Tibial artery (tissue), 4 donors: ENCODE results near the gene PLA2G4C.

Experiments
- DNase-seq, 2 donors: peaks; one replicate each; pipeline ENCODE4 v3.0.0-alpha.2; 2019
- H3K27ac ChIP-seq, 2 donors: fragments of 200-600 bp; sonication (generic) in 1 of 2; 1 replicate in 1 of 2; 2 replicates in 1 of 2; pipeline ENCODE4 v1.5.1; 2018 to 2019; ENCODE audit warnings: mild to moderate bottlenecking in 1 of 2
- H3K27me3 ChIP-seq, 2 donors: fragments of 200-600 bp; sonication (generic) in 1 of 2; one replicate each; pipeline versions ENCODE4 v1.5.1 to v1.6.0; 2016 to 2019
- H3K36me3 ChIP-seq, 3 donors: fragments of 200-600 bp; sonication (generic) in 2 of 3; one replicate each; pipeline ENCODE4 v1.5.1; 2016 to 2019; ENCODE audit warnings: mild to moderate bottlenecking in 2 of 3
- H3K4me1 ChIP-seq, 4 donors: fragments of 200-600 bp; sonication (generic) in 2 of 4; 1 replicate in 3 of 4; 2 replicates in 1 of 4; pipeline ENCODE4 v1.5.1; 2016 to 2019
- H3K4me3 ChIP-seq, 2 donors: fragments of 200-600 bp; sonication (generic) in 1 of 2; 1 replicate in 1 of 2; 2 replicates in 1 of 2; pipeline ENCODE4 v1.5.1; 2018 to 2019; ENCODE audit warnings: mild to moderate bottlenecking in 2 of 2
- H3K9me3 ChIP-seq, 3 donors: fragments of 200-600 bp; sonication (generic) in 1 of 3; one replicate each; pipeline ENCODE4 v1.5.1; 2016 to 2019
- intact Hi-C: fragments of 100-400 bp; cut with DNase I; formaldehyde crosslinking; loops from one replicate; pipeline ENCODE4 v1.15.0; 2023; ENCODE audit warnings: low total_unique reads
- TF ChIP-seq, protein P1 (sequence below), 2 experiments: fragments of 200-600 bp in 1 of 2; fragments of 450-650 bp in 1 of 2; IDR thresholded peaks; one replicate each; pipeline ENCODE4 v1.5.1; 2017 to 2019; ENCODE audit warnings: antibody characterized with exemption in 2 of 2, mild to moderate bottlenecking in 1 of 2, moderate library complexity in 1 of 2

The PLA2G4C gene

DNA sequence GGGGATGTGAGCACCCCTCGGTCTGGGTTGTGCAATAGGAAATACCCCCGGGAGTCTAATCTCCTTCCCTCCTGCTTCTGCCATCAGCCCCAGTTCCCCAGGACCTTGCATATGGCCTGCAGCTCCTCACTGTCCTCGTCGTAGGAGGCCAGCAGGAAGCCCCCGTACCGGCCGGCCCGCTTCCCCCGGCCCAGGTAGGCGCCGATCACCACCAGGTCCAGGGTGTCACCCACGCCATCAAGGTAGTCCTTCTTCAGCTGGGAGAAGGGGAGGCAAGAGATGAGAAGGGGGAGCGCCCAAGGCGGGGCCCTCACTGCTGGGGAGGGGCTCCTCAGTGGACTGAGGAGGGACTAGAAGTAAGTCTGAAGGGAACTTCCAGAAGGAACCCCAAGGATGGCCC lies 10.4 kb upstream of the PLA2G4C start:
- peaks cover 0 to 63% (median 4%) of the 10 kb centered on the region in 3 donors for H3K36me3 ChIP-seq
- intact Hi-C loops: no loop called here
- no peak overlapping the region for H3K27ac ChIP-seq
- TF ChIP-seq, protein P1, sequence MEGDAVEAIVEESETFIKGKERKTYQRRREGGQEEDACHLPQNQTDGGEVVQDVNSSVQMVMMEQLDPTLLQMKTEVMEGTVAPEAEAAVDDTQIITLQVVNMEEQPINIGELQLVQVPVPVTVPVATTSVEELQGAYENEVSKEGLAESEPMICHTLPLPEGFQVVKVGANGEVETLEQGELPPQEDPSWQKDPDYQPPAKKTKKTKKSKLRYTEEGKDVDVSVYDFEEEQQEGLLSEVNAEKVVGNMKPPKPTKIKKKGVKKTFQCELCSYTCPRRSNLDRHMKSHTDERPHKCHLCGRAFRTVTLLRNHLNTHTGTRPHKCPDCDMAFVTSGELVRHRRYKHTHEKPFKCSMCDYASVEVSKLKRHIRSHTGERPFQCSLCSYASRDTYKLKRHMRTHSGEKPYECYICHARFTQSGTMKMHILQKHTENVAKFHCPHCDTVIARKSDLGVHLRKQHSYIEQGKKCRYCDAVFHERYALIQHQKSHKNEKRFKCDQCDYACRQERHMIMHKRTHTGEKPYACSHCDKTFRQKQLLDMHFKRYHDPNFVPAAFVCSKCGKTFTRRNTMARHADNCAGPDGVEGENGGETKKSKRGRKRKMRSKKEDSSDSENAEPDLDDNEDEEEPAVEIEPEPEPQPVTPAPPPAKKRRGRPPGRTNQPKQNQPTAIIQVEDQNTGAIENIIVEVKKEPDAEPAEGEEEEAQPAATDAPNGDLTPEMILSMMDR (IDR thresholded peaks at IDR 0.05): no peak
- no peaks in the 10 kb centered on the region for H3K9me3 ChIP-seq
- no peak for DNase-seq
- no peak overlapping the region for H3K4me3 ChIP-seq
- no peaks in the 10 kb centered on the region for H3K27me3 ChIP-seq
- no peaks in the 10 kb centered on the region for H3K4me1 ChIP-seq

DNA sequence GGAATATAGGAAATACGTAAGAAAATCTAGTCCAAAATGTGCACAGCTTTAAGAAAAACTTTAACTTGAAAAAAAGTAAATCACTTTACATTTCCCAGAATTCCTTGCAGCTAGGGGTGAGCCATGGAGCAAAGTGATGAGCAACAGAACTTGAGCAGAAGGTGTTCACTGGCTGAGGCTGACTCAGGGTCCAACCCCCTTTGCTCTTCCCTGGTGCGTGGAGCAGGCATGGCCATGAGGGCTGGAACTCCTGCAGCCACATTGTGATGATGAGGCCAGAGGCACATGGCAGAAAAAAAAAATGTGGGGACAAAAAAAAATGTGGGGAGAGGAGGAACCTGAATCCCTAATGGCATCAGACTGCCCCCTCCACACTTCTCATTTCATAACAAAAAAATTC lies 9.9 kb upstream of the PLA2G4C start:
- intact Hi-C loops: no loop called here
- no peak for DNase-seq
- Histone ChIP-seq H3K9me3 (no peaks in the 10 kb centered on the region), H3K27ac (no peak overlapping the region), H3K4me1 (no peaks in the 10 kb centered on the region), H3K36me3 (peaks cover 0 to 63% (median 4%) of the 10 kb centered on the region in 3 donors), H3K27me3 (no peaks in the 10 kb centered on the region), H3K4me3 (no peak overlapping the region)
- TF ChIP-seq, protein P1 (IDR thresholded peaks at IDR 0.05): no peak

DNA sequence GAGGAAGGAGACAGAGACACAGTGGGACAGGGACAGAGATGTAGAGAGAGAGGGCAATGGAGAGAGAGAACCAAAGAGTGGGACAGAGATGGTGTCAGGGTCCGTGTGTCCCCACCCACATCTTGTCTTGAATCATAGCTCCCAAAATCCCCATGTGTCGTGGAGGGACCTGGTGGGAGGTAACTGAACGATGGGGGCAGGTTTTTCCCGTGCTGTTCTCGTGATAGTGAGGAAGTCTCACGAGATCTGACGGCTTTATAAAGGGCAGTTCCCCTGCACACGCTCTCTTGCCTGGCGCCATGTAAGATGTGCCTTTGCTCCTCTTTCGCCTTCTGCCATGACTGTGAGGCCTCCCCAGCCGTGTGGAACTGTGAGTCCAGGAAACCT lies 7.5 kb upstream of the PLA2G4C start:
- Histone ChIP-seq H3K4me3 (no peak overlapping the region), H3K36me3 (peaks cover 0 to 56% (median 4%) of the 10 kb centered on the region in 3 donors), H3K4me1 (no peaks in the 10 kb centered on the region), H3K27ac (no peak overlapping the region), H3K27me3 (no peaks in the 10 kb centered on the region), H3K9me3 (no peaks in the 10 kb centered on the region)
- intact Hi-C loops: no loop called here
- TF ChIP-seq, protein P1 (IDR thresholded peaks at IDR 0.05): no peak
- no peak for DNase-seq

DNA sequence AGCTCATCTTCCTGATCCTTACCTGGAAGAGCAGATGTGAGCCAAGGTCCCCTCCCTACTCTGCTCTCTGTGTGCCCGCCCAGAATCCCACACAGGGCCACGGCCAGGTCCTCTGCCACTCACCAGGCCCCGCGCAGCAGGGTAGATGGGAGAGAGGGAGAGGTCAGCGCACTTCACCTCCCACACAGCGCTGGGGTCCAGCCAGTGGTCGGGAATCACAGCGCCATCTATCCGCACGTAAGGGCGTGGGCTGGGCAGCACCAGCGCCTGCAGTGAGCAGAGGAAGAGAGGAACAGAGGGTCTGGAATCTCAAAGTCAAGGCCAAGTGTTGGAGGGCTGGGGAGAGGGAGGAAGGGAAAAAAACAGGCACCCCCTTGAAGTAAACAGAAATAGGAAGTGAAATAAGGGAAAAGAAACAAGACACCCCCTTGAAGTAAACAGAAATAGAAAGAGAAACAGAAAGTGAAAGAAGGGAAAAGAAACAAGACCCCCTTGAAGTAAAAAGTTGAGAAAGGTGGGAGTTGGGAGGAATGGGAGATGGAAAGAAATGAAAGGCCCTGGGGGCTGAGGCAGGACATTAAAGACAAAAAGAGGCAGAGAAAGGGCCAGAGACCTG lies 7.0 kb upstream of the PLA2G4C start:
- no peak for DNase-seq
- Histone ChIP-seq H3K27me3 (no peaks in the 10 kb centered on the region), H3K4me1 (no peaks in the 10 kb centered on the region), H3K4me3 (no peak overlapping the region), H3K27ac (no peak overlapping the region), H3K36me3 (peaks cover 0 to 51% (median 4%) of the 10 kb centered on the region in 3 donors), H3K9me3 (no peaks in the 10 kb centered on the region)
- intact Hi-C loops: no loop called here
- TF ChIP-seq, protein P1 (IDR thresholded peaks at IDR 0.05): no peak

DNA sequence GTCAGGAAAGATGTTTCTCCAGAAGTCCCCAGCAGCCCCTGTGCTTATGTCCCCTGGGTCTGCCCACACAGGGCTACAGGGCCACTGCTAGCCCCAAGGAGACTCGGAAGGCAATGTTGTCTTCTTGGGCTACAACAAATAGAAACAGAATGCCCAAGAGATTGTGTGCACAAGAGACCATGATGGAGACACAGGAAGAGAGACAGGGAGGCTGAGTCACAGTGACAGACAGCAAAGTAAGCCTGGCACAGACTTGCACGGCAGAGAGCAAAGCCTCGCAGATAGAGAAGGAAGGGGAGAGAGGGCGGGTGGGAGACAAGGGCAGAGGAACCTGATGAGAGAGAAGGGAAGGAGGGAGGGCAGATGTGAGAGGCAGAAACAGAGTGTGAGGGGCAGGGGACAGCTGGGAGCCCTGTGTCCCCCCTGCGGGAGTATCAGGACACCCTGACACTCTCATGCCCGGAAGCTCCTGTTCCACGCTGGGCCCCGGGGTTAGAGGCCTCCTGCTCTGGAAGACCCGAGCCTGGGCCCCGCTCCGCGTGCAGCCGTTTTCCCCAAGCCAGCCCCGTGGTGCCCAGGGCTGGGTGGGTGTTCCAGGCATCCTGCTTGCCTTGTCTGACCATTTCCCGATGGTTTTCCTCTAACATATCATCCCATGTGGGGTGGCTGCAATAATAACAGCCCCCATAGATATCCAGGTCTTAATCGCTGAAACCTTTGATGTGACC lies 2.7 kb upstream of the PLA2G4C start:
- Histone ChIP-seq H3K9me3 (no peaks in the 10 kb centered on the region), H3K27ac (no peak overlapping the region), H3K4me1 (peaks cover 0 to 22% (median 13%) of the 10 kb centered on the region in 4 donors), H3K4me3 (no peak overlapping the region), H3K36me3 (peaks cover 0 to 30% (median 0%) of the 10 kb centered on the region in 3 donors), H3K27me3 (no peaks in the 10 kb centered on the region)
- TF ChIP-seq, protein P1 (IDR thresholded peaks at IDR 0.05): no peak
- intact Hi-C loops: no loop called here
- no peak for DNase-seq
